Hair follicular keratinocyte (primary cell): ENCODE data around the gene FAM120AOS. TPM values are rescaled to one million over a fixed set of nuclear protein-coding genes. Genes with fewer than 3 reads are reported as not detected.

Source experiments
- total RNA-seq: library from RNA; depleted of rRNA; stranded (reverse); fragments of >200 nt; gene quantifications from 2 replicates; pipeline ENCODE4 v1.2.3, GENCODE V29; 2015

The FAM120AOS gene
- total RNA-seq: 18.1 and 25.2 TPM in 2 replicates

DNA sequence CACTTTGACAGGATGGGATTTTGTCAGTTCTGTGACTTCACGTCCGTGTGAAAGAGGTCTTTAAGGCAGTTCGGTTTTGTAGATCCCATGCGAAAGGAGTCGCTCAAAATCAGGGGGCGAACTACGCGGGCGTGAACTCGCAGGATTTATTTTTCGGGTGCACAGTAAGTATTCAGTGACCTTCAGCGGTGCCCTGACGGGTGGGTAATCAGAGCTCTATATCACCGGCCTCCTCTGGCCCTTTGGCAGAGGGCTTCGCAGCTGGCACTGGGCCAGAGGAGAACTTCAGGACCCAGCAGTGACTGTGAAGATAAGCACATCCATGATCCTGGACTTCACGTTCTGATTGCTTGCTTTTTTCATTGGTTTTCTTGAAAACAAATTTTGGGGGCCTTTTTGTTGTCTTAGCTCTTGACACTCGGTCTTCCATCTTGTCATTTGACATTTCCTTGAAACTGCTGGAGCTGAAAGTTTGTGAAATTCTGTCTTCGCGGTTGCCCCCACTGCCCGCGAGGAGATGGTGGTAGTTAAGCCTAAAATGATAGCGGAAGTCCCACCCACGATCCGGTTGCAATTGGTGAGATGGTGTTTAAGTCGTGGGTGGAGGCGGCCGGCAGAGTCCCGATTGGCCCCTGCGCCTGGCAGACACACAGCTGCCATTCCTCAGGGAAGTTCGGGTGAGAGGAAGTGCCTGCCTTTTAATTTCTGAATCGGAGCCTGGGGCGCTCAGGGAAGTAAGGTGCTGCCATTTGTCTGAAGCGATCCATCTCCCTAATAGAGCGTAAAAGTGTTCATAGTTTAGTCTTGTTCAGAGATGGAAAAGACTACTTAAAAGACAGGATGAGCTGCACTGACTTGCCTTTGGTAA lies at the start of gene FAM120AOS:
Gene FAM120AOS (minus strand): TSS at position 535 of the 868 bp plus-strand sequence. CDS start 872 bp downstream, outside the sequence.

GRCh38 chr9:93450945-93451815 lies 2.2 kb downstream of the FAM120AOS start, which contains the start of gene FAM120A:
FAM120A (plus strand) TSS chr9:93451685; CDS start chr9:93451916, 231 bp downstream.

Other genes with a start within 250 kb of the FAM120AOS start
- 69.9 and 73.9 TPM in 2 replicates for gene FAM120A, start 1.9 kb downstream of the FAM120AOS start, total RNA-seq
- 9.9 and 10.8 TPM in 2 replicates for gene PHF2, start 123.0 kb upstream of the FAM120AOS start, total RNA-seq